ENCODE results near the gene EFNA5. TPM values are rescaled to one million over a fixed set of nuclear protein-coding genes. Genes with fewer than 3 reads are reported as not detected.
A peak's percentile ranks its signal among the peaks of the same experiment; 100 is the strongest.

Gene EFNA5
- total and polyA plus RNA-seq, 2 of the 13 experiments (the other 11 are each of a cell fraction or from before 2014, with no cell fraction given) = not detected

DNA sequence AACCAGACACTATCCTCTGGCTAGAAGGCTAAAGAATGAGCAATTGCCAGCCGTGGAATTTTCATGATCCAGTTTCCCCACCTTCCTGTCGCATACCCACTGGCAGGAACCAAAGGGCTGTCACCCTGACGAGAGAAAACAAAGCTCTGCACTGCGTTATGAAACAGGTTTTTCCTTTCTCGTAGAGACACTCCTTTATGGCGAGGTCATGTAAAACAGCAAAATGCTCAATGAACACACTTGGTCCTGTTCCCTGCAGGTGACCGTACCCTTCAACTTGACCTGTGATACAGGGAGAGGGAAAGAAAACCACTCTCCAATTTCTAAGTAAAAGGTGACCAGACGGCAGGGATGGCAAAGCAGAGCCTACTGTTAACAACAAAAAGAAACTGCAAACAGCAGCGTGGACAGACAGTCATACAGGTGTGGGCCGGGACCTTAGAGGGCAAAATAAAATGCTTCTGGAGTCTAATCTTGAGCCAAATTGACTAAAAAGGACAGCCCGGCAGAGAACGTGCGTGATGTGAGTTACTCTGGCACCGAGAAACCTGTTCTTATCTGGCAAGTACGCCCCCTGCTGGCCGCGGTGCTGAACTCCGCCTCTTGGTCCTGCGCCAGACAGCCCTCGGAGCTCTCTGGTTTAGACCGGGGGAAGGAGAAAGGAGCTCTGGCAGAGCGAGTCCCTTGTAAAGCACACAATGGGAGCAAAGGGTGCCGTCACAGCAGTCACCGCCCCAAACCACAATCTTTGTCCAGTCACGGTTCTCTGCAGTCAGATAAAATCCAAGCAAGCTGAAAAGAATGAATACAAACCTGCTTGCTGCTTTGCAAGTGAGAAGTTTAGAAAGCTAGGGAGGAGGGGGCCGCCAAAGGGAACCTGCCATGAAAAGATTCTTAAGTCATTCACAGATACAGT, 98.9 kb downstream of the EFNA5 start (continued):
- TF ChIP-seq SALL1 (CRISPR knock-in tag; IDR thresholded peaks at IDR 0.05) (peak; percentile 52), ZNF530 (CRISPR knock-in tag; IDR thresholded peaks at IDR 0.05; ENCODE audit: low read depth) (no peak), PITX1 (CRISPR knock-in tag; IDR thresholded peaks at IDR 0.05) (0 out of 2 replicates have a peak, but pooled peaks have one; percentile 29), ZNF816 (CRISPR knock-in tag; IDR thresholded peaks at IDR 0.05; ENCODE audit: borderline replicate concordance) (0 out of 2 replicates have a peak, but pooled peaks have one; percentile 50), PCBP2 (optimal IDR thresholded peaks at IDR 0.05; ENCODE audit: low read depth, low read length, poor library complexity, severe bottlenecking) (no peak), KDM4B (CRISPR knock-in tag; IDR thresholded peaks at IDR 0.05) (0 out of 2 replicates have a peak, but pooled peaks have one; percentile 21), SOX13 (IDR thresholded peaks at IDR 0.05) (no peak), SOX13 (CRISPR knock-in tag; conservative IDR thresholded peaks at IDR 0.05 in 1 of 2, IDR thresholded peaks at IDR 0.05 in 1 of 2) (peak in 1 of 2 experiments; percentile 17; a peak in 1 of 4 replicates), NFYB (CRISPR knock-in tag; IDR thresholded peaks at IDR 0.05) (no peak), HDAC2 (CRISPR knock-in tag; IDR thresholded peaks at IDR 0.05) (0 out of 2 replicates have a peak, but pooled peaks have one; percentile 14), ZBTB42 (CRISPR knock-in tag; IDR thresholded peaks at IDR 0.05) (no peak), MED1 (CRISPR knock-in tag; IDR thresholded peaks at IDR 0.05) (0 out of 2 replicates have a peak, but pooled peaks have one; percentile 13), GFI1 (CRISPR knock-in tag; IDR thresholded peaks at IDR 0.05; ENCODE audit: borderline replicate concordance) (no peak), XRCC5 (optimal IDR thresholded peaks at IDR 0.05; ENCODE audit: low read length) (peak; percentile 76), ZNF207 (IDR thresholded peaks at IDR 0.05; ENCODE audit: borderline replicate concordance) (no peak)
- TF ChIP-seq, protein P1, sequence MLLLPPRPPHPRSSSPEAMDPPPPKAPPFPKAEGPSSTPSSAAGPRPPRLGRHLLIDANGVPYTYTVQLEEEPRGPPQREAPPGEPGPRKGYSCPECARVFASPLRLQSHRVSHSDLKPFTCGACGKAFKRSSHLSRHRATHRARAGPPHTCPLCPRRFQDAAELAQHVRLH (CRISPR knock-in tag; IDR thresholded peaks at IDR 0.05; ENCODE audit: borderline replicate concordance, low read depth) = 0 out of 2 replicates have a peak, but pooled peaks have one; percentile 44
- TF ChIP-seq, protein P2, sequence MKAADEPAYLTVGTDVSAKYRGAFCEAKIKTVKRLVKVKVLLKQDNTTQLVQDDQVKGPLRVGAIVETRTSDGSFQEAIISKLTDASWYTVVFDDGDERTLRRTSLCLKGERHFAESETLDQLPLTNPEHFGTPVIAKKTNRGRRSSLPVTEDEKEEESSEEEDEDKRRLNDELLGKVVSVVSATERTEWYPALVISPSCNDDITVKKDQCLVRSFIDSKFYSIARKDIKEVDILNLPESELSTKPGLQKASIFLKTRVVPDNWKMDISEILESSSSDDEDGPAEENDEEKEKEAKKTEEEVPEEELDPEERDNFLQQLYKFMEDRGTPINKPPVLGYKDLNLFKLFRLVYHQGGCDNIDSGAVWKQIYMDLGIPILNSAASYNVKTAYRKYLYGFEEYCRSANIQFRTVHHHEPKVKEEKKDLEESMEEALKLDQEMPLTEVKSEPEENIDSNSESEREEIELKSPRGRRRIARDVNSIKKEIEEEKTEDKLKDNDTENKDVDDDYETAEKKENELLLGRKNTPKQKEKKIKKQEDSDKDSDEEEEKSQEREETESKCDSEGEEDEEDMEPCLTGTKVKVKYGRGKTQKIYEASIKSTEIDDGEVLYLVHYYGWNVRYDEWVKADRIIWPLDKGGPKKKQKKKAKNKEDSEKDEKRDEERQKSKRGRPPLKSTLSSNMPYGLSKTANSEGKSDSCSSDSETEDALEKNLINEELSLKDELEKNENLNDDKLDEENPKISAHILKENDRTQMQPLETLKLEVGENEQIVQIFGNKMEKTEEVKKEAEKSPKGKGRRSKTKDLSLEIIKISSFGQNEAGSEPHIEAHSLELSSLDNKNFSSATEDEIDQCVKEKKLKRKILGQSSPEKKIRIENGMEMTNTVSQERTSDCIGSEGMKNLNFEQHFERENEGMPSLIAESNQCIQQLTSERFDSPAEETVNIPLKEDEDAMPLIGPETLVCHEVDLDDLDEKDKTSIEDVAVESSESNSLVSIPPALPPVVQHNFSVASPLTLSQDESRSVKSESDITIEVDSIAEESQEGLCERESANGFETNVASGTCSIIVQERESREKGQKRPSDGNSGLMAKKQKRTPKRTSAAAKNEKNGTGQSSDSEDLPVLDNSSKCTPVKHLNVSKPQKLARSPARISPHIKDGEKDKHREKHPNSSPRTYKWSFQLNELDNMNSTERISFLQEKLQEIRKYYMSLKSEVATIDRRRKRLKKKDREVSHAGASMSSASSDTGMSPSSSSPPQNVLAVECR (CRISPR knock-in tag; IDR thresholded peaks at IDR 0.05; ENCODE audit: borderline replicate concordance) = 0 out of 2 replicates have a peak, but pooled peaks have one; percentile 24
- TF ChIP-seq, protein P3, sequence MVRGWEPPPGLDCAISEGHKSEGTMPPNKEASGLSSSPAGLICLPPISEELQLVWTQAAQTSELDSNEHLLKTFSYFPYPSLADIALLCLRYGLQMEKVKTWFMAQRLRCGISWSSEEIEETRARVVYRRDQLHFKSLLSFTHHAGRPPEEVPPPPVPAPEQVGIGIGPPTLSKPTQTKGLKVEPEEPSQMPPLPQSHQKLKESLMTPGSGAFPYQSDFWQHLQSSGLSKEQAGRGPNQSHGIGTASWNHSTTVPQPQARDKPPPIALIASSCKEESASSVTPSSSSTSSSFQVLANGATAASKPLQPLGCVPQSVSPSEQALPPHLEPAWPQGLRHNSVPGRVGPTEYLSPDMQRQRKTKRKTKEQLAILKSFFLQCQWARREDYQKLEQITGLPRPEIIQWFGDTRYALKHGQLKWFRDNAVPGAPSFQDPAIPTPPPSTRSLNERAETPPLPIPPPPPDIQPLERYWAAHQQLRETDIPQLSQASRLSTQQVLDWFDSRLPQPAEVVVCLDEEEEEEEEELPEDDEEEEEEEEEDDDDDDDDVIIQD (CRISPR knock-in tag; IDR thresholded peaks at IDR 0.05; ENCODE audit: low read depth) = no peak
- TF ChIP-seq, protein P4, sequence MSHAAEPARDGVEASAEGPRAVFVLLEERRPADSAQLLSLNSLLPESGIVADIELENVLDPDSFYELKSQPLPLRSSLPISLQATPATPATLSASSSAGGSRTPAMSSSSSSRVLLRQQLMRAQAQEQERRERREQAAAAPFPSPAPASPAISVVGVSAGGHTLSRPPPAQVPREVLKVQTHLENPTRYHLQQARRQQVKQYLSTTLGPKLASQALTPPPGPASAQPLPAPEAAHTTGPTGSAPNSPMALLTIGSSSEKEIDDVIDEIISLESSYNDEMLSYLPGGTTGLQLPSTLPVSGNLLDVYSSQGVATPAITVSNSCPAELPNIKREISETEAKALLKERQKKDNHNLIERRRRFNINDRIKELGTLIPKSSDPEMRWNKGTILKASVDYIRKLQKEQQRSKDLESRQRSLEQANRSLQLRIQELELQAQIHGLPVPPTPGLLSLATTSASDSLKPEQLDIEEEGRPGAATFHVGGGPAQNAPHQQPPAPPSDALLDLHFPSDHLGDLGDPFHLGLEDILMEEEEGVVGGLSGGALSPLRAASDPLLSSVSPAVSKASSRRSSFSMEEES (CRISPR knock-in tag; IDR thresholded peaks at IDR 0.05) = 0 out of 2 replicates have a peak, but pooled peaks have one; percentile 20

Measured in HepG2 (cell line).